GM19397 (cell line): ENCODE results near the gene PROCR.
"Not testable (repeated sequence)": the region's sequence is repeated elsewhere in the genome, so short reads cannot be mapped to it uniquely, and the experiment has no call there.

Source experiments
- ATAC-seq: cut with Tn5 transposase; IDR thresholded peaks from one replicate; pipeline ENCODE4 v1.9.1; 2021; ENCODE audit warnings: mild to moderate bottlenecking, moderate library complexity; ENCODE audit not compliant: unreplicated experiment

PROCR gene

DNA sequence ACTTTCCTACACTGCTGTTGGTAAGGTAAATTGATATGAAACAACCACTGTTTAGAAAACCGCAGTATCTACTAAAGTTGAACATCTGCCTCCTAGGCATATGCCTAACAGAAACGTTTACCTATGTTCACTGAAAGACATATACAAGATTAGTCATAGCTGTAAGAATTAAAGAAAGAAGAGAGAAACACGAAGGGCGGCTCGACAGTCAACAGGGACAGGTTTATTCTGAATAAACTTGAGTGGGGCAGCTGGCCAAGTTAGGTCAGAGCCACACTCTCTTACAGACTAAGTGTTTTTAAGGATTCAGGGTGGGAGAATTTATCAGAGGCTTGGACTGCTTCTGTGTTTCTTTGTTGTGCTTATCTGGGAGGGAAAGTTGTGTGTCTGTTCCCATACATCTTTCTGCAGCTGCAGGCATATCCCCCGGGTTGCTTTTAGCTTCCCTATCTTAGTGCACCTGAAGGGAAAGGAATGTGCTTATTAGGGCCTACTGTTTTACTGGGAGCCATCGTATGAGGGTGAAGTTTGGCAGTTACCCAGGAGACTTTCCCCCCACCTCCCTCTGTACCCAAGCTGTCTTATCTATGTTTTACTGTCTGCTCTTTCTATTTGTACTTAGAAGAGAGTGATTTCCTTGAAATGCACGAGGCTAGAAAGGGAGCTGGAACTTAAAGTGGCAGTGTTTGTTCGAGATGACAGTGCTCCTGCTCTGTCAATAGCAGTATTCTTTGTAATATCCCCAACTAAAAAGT, 20.4 kb downstream of the PROCR start:
- ATAC-seq: no peak

DNA sequence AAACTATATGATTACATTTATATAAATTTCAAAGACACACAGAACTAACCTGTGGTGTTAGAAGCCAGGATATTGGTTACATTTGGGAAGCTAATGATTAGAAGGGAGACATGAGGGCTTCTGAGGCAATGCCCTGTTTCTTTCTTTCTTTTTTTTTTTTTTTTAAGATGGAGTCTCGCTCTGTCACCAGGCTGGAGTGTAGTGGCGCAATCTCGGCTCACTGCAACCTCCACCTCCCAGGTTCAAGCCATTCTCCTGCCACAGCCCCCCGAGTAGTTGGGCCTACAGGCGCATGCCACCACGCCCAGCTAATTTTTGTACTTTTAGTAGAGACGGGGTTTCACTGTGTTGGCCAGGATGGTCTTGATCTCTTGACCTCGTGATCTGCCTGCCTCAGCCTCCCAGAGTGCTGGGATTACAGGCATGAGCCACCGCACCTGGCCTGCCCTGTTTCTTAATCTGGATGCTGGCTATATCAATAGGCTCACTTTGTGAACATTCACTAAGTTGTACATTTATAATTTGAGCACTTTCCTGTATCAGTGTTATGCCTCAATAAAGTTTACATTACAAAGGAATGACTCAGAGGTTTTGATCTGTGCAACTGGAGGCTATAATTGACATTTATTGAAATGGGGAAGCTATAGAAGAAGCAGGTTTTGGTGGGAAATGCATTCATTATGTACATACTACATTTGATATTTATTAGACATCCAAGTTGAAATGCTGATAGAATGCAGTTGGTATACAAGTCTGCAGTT, 21.3 kb downstream of the PROCR start:
- not testable (repeated sequence) for ATAC-seq

DNA sequence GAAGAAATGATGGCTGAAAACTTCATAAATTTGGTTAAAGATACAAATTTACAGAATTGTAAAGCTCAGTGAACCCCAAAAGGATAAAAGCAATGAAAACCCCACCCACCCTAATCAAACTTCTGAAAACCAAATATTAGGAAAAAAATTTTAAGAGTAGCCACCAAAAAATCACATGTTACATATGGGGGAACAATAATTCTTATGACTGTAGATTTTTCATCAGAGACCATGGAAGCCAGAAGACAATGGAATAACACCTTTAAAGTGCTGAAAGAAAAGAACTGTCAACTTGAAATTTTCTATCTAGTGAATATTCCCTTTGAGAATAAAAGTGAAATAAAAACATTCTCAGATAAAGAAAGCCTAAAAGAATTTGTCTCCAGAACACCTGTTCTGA, 24.4 kb downstream of the PROCR start:
- no peak for ATAC-seq

DNA sequence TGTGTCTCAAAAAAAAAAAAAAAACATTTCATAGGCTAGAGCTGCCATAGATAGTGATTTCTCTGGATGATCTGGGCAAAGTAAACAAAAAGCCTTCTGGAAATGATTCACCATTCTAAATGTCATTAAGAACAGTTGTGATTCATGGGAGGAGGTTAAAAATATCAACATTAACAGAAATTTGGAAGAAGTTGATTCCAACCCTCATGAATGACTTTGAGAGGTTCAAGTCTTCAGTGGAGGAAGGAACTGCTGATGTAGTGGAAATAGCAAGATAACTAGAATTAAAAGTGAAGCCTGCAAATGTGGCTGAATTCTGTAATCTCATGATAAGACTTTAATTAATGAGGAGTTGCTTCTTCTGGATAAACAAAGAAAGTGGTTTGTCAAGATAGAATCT, 27.9 kb downstream of the PROCR start:
- ATAC-seq: no peak

DNA sequence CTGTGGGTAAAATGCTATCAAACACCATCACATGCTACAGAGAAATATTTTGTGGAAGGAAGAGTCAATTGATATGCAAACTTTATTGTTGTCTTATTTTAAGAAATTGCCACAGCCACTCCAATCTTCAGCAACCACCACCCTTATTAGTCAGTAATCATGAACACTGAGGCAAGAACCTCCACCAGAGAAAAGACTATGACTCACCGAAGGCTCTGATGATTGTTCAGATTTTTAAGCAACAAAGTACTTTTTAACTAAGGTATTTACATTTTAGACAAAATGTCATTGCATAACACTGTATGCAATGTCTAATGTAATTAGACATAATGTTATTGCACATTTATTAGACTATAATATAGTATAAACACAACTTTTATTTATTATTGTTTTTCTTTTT, 28.4 kb downstream of the PROCR start:
- ATAC-seq: no peak

DNA sequence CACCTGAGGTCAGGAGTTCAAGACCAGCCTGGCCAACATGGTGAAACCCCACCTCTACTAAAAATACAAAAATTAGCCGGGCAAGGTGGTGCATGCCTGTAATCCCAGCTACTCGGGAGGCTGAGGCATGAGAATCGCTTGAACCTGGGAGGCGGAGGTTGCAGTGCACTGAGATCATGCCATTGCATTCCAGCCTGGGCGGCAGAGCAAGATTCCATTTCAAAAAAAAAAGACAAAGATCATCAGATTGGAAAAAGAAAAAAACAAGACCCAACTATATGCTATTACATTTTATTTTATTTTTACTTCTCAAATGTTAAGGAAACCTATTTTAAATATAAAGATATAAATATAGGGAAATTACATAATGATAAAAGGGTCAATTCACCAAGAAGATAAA, 29.6 kb downstream of the PROCR start:
- ATAC-seq: not testable (repeated sequence)

DNA sequence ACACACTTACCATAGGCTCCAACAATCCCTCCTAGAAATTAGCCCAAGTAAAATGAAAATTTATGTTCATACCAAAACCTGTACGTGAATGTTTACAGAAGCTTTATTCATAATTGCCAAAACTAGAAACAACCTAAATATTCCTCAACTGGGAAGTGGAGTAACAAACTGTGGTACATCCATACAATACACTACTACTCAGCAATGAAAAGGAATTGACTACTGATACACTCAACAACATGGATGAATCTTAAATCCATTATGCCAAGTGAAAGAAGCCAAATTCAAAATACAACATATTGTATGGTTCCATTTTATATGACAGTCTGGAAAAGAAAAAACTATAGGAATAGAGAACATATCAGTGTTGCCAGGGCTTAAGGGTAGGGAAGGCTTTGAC, 34.9 kb downstream of the PROCR start:
- ATAC-seq: no peak

DNA sequence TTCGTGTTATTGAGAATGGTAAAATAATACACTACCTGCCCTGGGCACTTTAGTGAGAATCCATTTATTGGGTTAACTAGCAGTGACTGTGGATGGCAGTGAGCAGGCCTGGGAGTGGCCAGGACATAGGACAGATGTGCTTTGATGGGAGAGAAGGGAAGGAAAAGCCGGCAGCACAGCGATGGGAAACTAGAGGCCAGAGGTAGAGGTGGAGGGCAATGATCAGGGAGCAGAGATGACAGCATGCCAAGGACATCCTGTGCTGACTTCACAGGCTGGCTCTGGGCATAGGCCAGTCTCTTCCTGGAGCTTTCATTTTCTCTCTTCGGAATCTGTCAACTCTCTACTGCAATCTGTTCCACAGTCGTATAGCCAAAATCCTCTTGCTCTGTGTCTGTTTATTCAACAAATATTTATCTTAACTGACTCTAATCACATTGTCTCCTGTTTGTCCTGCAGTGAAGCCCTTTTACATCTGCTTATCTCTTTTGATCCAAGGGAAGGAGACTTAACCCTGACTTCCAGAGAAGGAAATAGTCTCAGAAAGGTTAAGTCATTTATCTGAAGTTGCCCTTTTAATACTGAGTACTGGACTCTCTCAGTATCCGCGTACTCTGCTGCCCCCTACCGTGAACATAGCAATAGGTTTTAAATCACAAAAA, 36.2 kb downstream of the PROCR start:
- no peak for ATAC-seq

DNA sequence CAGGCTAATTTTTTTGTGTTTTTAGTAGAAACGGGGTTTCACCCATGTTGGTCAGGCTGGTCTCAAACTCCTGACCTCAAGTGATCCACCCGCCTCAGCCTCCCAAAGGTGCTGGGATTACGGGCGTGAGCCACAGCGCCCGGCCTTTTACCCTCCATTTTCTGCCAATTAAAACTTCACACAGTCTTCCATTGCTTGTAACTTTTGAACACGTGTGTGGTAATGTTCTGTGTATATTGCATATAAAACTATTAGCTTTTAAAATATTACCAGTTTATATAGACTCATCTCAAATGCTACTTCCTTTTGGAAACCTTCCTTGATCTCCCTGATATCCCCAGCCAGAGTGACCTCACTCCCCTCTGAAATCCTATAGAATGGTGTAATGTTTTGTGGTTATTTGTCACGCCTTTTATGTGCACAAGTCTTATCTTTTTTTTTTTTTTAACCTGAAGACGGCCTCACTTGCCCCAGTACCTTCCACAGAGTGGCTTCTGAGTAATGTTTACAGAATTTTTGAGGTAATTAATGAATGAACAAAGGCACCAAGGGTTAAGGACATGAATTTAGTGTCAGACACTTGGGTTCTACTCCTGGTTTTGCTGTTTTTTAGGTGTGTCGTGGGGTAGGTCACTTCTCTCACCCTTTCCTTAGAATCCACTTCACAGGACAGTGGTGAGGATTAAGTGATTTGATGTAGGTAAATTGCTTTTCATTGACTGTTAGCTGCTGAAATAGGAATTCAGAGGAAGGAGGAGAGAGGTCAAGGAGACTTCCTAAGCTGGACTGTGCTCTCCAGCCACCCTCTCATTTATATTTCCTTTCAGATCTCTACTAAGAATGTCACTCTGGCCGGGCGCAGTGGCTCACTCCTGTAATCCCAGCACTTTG, 43.4 kb downstream of the PROCR start:
- no peak for ATAC-seq

DNA sequence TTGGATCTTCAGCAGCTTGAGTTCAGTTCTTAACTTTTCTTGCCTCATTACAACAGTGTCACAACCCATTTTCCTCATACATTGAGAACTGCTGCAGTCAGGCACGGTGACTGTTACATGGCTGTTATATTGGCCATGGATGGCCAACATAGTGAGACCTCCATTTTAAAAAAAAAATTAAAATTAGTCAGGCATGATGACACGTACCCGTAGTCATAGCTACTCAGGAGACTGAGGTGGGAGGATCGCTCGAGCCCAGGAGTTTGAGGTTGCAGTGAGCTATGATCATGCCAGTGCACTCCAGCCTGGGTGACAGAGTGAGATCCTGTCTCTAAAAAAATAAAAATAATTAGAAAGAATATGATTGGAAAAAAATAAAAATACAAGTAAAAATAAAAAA, 44.7 kb downstream of the PROCR start:
- no peak for ATAC-seq

DNA sequence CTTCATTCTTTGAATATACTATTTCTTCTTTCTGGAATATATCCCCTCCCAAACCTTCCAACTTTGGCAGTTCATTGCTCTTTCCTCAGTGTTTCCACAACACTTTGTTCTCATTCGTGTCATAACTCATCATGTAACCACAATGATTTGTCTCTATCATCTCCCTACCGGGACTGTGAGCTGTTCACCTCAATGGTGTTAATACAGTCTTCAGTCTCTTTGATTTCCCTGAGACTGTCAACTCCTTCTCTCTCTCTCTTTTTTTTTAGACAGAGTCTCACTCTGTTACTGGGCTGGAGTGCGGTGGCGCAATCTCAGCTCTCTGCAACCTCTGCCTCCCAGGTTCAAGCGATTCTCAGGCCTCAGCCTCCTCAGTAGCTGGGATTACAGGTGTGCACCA, 52.1 kb downstream of the PROCR start:
- no peak for ATAC-seq

DNA sequence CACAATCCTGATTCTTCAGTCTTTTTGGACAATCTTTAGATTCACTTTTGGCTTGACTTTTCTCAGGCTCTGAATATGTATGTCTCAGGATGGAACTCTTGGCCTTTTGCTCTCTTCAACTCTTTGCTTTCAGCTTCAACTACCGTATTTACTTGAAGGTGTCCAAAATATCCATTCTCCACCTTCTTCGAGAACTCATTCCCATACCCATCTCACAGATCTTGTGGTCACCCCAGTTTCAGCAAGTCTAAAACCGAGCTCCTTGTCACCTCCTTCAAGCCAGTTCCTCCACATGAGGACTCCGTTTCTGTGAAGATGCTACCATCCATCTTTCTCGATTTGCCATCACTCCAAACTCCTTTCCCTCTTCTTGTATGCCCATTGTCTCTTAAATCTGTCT, 52.7 kb downstream of the PROCR start:
- no peak for ATAC-seq

DNA sequence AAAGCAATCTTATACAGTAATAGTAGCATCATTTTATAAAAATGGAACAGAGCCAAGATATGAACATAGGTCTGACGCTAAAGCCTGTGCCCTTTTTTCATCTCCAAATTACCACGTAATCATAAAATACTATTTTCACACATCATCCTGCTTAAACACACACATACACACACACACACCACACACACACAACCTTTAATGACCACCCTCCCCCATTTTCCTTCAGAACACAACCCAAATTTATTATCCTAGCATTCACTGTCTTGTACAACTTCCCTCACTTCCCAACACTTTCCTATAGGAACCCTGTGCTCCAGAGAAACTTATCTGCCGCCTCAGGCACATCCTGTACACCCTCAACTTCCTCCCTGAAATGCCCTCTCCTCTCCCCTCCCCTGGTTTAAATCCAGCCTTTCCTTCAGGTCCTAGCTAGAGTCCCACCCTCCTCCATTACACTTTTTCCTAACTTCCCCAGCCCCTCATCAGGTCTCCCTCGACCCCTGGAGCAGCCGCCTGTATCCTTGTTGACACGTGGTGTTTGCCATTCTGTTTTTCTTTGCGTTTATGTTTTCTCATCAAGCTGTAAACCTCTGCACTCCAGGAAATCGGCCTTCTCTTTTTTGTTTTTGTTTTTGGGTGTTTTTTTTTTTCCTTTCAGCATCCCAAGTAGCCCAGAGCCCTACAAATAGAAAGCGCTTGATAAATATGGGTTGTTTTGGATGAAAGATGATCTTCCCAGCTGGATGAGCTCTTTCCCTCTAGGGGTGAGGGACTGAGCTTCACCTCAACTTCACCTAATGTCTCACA, 53.6 kb downstream of the PROCR start:
- ATAC-seq: no peak

DNA sequence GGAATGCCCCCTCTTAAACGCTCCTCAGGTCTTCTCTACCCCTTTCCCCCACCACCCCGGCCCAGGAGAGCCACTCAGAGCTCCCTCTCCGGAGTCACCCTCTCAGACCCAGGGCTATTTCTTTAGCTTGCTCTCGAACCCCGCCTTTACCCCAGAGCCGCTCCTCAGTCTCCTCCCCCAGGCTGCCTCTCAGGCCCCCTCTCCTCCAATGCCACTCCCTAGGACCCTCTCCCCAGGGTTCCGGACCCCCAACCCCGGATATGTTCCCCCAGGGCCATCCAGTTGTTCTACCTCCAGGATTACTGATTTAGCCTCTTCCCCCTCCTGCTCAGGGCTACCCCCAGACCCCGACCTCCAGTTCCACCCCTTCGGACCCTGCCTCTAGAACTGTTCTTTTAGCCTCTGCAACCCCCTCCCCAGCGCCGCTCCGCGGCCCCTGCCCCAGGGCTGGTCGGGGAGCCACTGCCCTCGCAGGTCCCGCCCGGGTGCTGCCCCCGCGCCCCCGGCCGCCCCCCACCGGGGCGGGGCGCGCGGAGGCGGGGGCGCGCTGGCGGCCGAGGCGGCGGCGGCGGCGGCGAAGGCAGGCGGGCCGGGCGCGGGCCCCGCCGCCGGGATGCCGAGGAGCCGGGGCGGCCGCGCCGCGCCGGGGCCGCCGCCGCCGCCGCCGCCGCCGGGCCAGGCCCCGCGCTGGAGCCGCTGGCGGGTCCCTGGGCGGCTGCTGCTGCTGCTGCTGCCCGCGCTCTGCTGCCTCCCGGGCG, 54.4 kb downstream of the PROCR start, which contains the start of gene MMP24:
TSS of gene MMP24 (plus strand) at position 565 of the 758 bp plus-strand sequence. CDS start at position 614, 49 bp downstream.
- no peak for ATAC-seq
